Loucy (cell line): Measurements from ENCODE around the gene ZRANB1.

Experiments
- CTCF ChIP-seq: fragments of 200-600 bp; sonication (generic); conservative IDR thresholded peaks from 2 replicates; pipeline ENCODE4 v1.5.1; 2014; ENCODE audit warnings: mild to moderate bottlenecking, antibody characterized with exemption, low read length
- EZH2phosphoT487 ChIP-seq: fragments of 200-600 bp; IDR thresholded peaks from 2 replicates; pipeline ENCODE4 v1.6.1; 2018; ENCODE audit warnings: antibody characterized with exemption, mild to moderate bottlenecking, moderate library complexity, borderline replicate concordance

GRCh38 chr10:124996854-124997215 lies 54.9 kb downstream of the ZRANB1 start:
- TF ChIP-seq CTCF: no peak
- TF ChIP-seq EZH2phosphoT487: no peak
